ENCODE data around the gene PAPOLA.
"Not testable (repeated sequence)": the region's sequence is repeated elsewhere in the genome, so short reads cannot be mapped to it uniquely, and the experiment has no call there.

The PAPOLA gene

GRCh38 chr14:96503306-96503679, 1.1 kb downstream of the PAPOLA start:
- DNase-seq: no peak

GRCh38 chr14:96504353-96504752, 2.2 kb downstream of the PAPOLA start:
- not testable (repeated sequence) for DNase-seq

GRCh38 chr14:96507723-96508122, 5.5 kb downstream of the PAPOLA start:
- DNase-seq: no peak

GRCh38 chr14:96508900-96509299, 6.7 kb downstream of the PAPOLA start:
- no peak for DNase-seq

GRCh38 chr14:96509457-96510090, 7.4 kb downstream of the PAPOLA start:
- no peak for DNase-seq

- DNase-seq: no peak
These were observed 9.0 kb downstream of the PAPOLA start for GRCh38 chr14:96511146-96511545.

- DNase-seq: no peak
These were observed 9.5 kb downstream of the PAPOLA start for GRCh38 chr14:96511667-96512066.

- DNase-seq: no peak
These were observed 9.9 kb downstream of the PAPOLA start for GRCh38 chr14:96512122-96512521.

- no peak for DNase-seq
These were observed 10.6 kb downstream of the PAPOLA start for GRCh38 chr14:96512602-96513397.

- DNase-seq: no peak
These were observed 12.5 kb downstream of the PAPOLA start for GRCh38 chr14:96514694-96515093.

GRCh38 chr14:96515731-96516130, 13.5 kb downstream of the PAPOLA start:
- no peak for DNase-seq

GRCh38 chr14:96516351-96516750, 14.2 kb downstream of the PAPOLA start:
- no peak for DNase-seq

- DNase-seq: no peak
These were observed 17.8 kb downstream of the PAPOLA start for GRCh38 chr14:96519970-96520369.

- DNase-seq: no peak
These were observed 23.3 kb downstream of the PAPOLA start for GRCh38 chr14:96525452-96525851.

- DNase-seq: no peak
These were observed 30.4 kb downstream of the PAPOLA start for GRCh38 chr14:96532632-96533031.

- DNase-seq: no peak
These were observed 34.6 kb downstream of the PAPOLA start for GRCh38 chr14:96536807-96537206.

- DNase-seq: no peak
These were observed 36.2 kb downstream of the PAPOLA start for GRCh38 chr14:96538097-96538989.

GRCh38 chr14:96538990-96539317, 36.8 kb downstream of the PAPOLA start:
- no peak for DNase-seq

- no peak for DNase-seq
These were observed 52.2 kb downstream of the PAPOLA start for GRCh38 chr14:96554315-96554910.

- DNase-seq: no peak
These were observed 57.4 kb downstream of the PAPOLA start for GRCh38 chr14:96559571-96559970.

- DNase-seq: no peak
These were observed 62.2 kb downstream of the PAPOLA start for GRCh38 chr14:96564389-96564788.

GRCh38 chr14:96565811-96566210, 63.6 kb downstream of the PAPOLA start:
- DNase-seq: no peak

- no peak for DNase-seq
These were observed 65.2 kb downstream of the PAPOLA start for GRCh38 chr14:96567289-96567899.
